ENCODE data around the gene SPPL3.
"Not testable (repeated sequence)": the region's sequence is repeated elsewhere in the genome, so short reads cannot be mapped to it uniquely, and the experiment has no call there.

The SPPL3 gene

GRCh38 chr12:120841525-120841924 is 62.6 kb downstream of the SPPL3 start:
- no peak for DNase-seq

GRCh38 chr12:120839503-120839902 is 64.7 kb downstream of the SPPL3 start:
- DNase-seq = no peak

- DNase-seq = not testable (repeated sequence)
Observed at GRCh38 chr12:120838629-120839383, 65.4 kb downstream of the SPPL3 start.

- DNase-seq = no peak
Observed at GRCh38 chr12:120836114-120836684, 68.0 kb downstream of the SPPL3 start.

- DNase-seq = no peak
Observed at GRCh38 chr12:120835657-120836056, 68.5 kb downstream of the SPPL3 start.

- no peak for DNase-seq
Observed at GRCh38 chr12:120835304-120835612, 68.9 kb downstream of the SPPL3 start.

- DNase-seq = no peak
Observed at GRCh38 chr12:120834489-120835303, 69.5 kb downstream of the SPPL3 start.

- no peak for DNase-seq
Observed at GRCh38 chr12:120833849-120834248, 70.3 kb downstream of the SPPL3 start.

GRCh38 chr12:120832737-120833136 is 71.4 kb downstream of the SPPL3 start:
- DNase-seq = no peak

GRCh38 chr12:120831648-120832267 is 72.4 kb downstream of the SPPL3 start:
- no peak for DNase-seq

- no peak for DNase-seq
Observed at GRCh38 chr12:120830966-120831365, 73.2 kb downstream of the SPPL3 start.

- DNase-seq = no peak
Observed at GRCh38 chr12:120830052-120830940, 73.9 kb downstream of the SPPL3 start.

GRCh38 chr12:120826335-120826734 is 77.8 kb downstream of the SPPL3 start:
- no peak for DNase-seq

- no peak for DNase-seq
Observed at GRCh38 chr12:120825337-120825736, 78.8 kb downstream of the SPPL3 start.

GRCh38 chr12:120822832-120823503 is 81.2 kb downstream of the SPPL3 start:
- peak in 1 of 2 experiments; percentile 51 for DNase-seq

GRCh38 chr12:120821878-120822277 is 82.3 kb downstream of the SPPL3 start:
- no peak for DNase-seq

- no peak for DNase-seq
Observed at GRCh38 chr12:120820884-120821510, 83.2 kb downstream of the SPPL3 start.

- no peak for DNase-seq
Observed at GRCh38 chr12:120818416-120818815, 85.7 kb downstream of the SPPL3 start.

- DNase-seq = no peak
Observed at GRCh38 chr12:120817559-120818330, 86.4 kb downstream of the SPPL3 start.

GRCh38 chr12:120816363-120816762 is 87.8 kb downstream of the SPPL3 start:
- DNase-seq = no peak
